ENCODE data around the gene CDH2.

The CDH2 gene

DNA sequence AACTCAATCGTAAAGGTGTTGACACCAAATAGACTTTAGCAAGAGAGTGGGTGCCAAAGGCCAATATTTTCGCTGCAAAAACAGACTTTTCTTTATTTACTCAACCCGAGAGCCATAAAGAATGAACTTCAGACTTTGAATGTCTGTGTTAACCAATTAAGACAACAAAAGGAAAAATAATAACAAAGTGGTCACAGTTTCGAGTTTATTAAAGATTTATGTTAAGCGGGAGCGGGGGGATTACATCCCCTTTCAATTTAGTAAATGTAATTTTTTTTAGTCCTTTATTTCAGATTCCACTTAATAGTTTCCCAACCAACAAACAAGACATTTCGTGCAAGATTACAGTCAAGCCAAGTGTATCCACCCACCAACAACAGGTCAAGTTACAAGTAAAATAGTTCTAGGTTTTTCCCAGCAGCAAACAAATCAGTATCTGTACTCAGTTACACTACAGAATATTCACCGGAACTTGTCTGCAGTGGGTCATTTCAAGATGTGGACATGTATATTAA lies 9.0 kb downstream of the CDH2 start:
- no peak for DNase-seq

- DNase-seq, result no peak
Measured at GRCh38 chr18:28164771-28165483, 12.0 kb downstream of the CDH2 start.

- DNase-seq, result no peak
Measured at GRCh38 chr18:28163201-28163775, 13.6 kb downstream of the CDH2 start.

- DNase-seq, result no peak
Measured at GRCh38 chr18:28161608-28162599, 15.0 kb downstream of the CDH2 start.

- DNase-seq, result no peak
Measured at GRCh38 chr18:28159055-28159454, 17.9 kb downstream of the CDH2 start.

GRCh38 chr18:28158083-28158581 lies 18.8 kb downstream of the CDH2 start:
- no peak for DNase-seq

GRCh38 chr18:28153485-28154065 lies 23.4 kb downstream of the CDH2 start:
- DNase-seq, result no peak

DNA sequence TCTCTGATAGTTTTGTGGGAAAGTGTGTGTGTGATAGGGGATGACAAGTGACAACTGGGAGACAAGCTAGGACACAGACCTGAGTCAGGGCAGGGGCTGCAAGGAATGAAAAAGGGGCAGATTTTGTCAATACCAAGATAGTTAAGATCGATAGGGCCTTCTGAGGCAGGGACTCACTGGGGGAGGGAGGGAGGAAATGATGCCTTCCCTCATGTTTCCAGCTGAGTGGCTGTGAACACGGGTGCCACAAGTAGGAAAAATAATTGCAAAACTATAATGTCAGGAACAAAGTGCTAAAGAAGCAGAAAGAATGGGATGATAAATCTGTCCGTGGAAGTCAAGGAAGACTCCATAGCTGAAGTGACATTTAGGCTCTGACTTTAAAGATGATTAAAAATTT lies 24.2 kb downstream of the CDH2 start:
- no peak for DNase-seq

GRCh38 chr18:28152354-28152753 lies 24.6 kb downstream of the CDH2 start:
- no peak for DNase-seq

GRCh38 chr18:28151434-28151833 lies 25.5 kb downstream of the CDH2 start:
- DNase-seq, result no peak

- no peak for DNase-seq
Measured at GRCh38 chr18:28150925-28151324, 26.0 kb downstream of the CDH2 start.

DNA sequence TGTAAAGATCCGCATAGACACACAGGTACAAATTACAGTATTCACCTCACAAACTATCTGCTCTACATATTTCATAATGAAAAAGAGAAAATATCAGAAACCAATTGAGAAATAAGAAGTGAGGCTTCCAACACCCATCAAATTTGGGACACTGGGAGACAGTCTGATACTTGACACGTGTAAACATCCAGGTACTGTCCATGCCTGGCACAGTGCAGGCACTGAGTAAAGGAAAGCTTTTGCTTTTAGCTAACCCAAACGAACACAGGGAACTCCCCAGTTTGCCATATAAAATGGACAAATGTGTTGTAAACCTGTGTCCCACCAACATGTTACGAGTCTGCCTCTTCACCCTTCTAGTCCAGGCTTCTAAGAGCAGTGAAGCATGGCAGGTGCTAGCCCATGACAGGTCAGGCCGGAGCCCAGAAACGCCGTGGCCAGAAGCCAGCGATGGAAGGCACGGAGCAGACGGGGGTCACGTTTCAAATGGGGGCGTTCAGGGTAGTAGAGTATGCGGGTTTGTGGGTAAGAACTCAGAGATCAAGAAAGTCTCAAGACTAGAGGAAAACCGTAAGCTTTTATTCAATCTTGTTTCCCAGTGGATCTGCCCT lies 27.0 kb downstream of the CDH2 start:
- DNase-seq, result no peak

GRCh38 chr18:28147674-28148171 lies 29.2 kb downstream of the CDH2 start:
- DNase-seq, result no peak

- DNase-seq, result no peak
Measured at GRCh38 chr18:28143725-28144124, 33.2 kb downstream of the CDH2 start.

DNA sequence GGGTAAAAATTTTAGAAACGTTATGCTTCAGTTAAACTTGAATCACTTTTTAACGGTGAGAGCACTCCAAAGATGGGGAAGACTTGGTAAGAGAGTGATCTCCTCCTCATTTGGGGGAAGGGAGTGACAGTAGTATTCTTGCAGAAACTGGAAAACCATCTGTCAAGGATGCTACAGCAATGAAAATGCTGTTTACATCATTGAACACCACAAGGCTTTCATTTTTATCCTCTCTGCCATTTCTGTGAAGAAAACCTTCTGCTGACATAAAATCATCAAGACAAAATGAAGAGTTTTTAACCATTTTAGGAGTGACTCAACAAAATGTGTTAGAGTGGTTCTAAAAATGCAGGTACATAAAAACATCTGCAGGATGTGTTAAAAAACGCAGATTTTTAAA lies 38.1 kb downstream of the CDH2 start:
- no peak for DNase-seq

- DNase-seq, result no peak
Measured at GRCh38 chr18:28136071-28136470, 40.9 kb downstream of the CDH2 start.

- DNase-seq, result no peak
Measured at GRCh38 chr18:28134774-28135173, 42.2 kb downstream of the CDH2 start.

DNA sequence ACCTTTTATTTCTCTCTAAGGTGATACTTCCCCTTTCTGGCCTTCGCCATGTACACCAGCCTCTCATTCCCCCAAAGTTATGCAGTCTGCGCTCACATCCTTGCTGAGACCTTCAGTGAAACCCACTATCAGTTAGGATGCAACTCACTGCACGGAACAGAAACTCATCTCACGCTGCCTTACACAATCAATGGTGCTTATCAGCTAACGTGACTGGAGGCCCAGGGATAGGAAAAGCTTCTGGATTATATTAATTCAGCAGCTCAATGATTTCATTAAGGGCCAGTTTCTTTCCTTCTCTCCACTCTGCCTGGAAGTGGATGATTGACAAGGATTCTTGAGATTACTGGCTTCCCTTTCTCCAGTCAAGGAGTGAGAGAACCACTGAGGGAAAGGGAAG lies 44.8 kb downstream of the CDH2 start:
- DNase-seq, result no peak

- no peak for DNase-seq
Measured at GRCh38 chr18:28128659-28128980, 48.3 kb downstream of the CDH2 start.

- DNase-seq, result no peak
Measured at GRCh38 chr18:28127763-28128658, 48.9 kb downstream of the CDH2 start.

GRCh38 chr18:28127228-28127627 lies 49.7 kb downstream of the CDH2 start:
- DNase-seq, result no peak
